HG02973 (cell line): ENCODE data around the gene TEX2.
A peak's percentile ranks its signal among the peaks of the same experiment; 100 is the strongest.
"Not testable (repeated sequence)": the region's sequence is repeated elsewhere in the genome, so short reads cannot be mapped to it uniquely, and the experiment has no call there.

ENCODE experiments used
- ATAC-seq: cut with Tn5 transposase; IDR thresholded peaks from one replicate; pipeline ENCODE4 v1.9.1; 2021; ENCODE audit warnings: moderate library complexity; ENCODE audit not compliant: unreplicated experiment

The TEX2 gene

DNA sequence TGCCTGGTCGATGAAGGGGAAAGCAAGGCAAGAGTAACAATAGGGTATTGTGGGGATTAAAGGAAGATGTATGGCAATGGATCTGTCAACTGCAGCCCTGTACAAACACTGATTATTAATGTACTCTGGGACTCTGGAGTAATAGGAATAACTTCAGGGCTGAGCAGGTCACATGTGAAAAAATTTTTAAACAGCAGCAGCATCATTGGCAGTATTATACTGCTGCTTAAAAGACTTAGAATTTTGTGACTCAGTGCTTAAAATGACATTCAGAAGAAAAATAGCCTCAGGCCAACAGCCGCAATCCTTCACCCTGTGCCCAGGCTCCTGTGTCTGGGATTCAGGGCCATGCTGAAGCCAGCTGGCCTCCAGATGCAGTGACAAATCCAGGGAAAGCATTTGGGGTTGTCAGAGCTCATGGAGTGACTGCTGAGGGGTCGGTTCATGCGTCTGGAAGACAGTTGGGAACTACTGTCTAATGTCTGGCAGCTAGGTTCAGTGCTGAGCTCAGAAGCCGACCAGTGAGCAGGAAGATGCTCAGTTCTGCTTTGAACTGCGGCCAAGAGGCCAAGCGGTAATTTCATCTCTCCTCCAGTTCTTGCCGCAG, 22.2 kb downstream of the TEX2 start:
- ATAC-seq, result no peak

GRCh38 chr17:64240261-64240740, 22.8 kb downstream of the TEX2 start:
- no peak for ATAC-seq

DNA sequence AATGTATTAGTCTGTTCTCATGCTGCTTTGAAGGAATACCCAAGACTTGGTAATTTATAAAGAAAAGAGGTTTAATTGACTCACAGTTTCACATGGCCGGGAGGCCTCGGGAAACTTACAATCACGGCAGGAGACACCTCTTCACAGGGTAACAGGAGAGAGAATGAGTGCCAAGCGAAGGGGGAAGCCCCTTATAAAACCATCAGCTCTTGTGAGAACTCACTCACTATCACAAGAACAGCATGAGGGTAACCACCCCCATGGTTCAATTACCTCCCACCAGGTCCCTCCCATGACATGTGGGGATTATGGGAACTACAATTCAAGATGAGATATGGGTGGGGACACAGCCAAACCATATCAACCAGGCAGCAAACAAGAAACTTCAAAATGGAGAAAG, 24.6 kb downstream of the TEX2 start:
- ATAC-seq, result not testable (repeated sequence)

- ATAC-seq, result no peak
Measured at GRCh38 chr17:64236827-64237403, 26.1 kb downstream of the TEX2 start.

GRCh38 chr17:64234961-64235360, 28.1 kb downstream of the TEX2 start:
- no peak for ATAC-seq

GRCh38 chr17:64232466-64233262, 30.4 kb downstream of the TEX2 start:
- no peak for ATAC-seq

DNA sequence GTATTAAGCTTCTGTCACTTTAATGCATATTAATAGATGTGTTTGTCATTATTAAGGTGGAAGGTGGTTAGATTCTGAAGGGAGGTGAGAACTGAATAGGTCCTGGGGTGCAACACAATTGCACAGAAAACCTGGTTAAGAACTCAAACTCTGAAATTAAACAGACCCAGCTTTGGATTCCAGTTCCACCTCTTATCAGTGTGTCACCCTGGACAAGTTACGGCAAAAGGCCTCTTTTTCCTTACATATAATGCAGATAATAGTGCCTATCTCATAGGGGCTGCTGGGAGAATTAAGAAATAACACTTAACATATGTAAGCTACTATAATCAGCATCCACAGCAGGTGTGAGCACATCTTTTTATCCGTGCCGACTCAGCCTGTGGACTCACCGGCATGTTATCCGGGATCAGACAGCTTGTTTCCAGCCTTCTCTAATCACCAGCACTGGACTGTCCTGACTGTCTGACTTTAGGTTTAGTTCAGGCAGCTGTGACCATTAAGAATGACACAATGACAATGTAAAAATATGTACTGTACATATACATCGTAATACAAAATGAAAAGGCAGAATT, 31.4 kb downstream of the TEX2 start:
- no peak for ATAC-seq

DNA sequence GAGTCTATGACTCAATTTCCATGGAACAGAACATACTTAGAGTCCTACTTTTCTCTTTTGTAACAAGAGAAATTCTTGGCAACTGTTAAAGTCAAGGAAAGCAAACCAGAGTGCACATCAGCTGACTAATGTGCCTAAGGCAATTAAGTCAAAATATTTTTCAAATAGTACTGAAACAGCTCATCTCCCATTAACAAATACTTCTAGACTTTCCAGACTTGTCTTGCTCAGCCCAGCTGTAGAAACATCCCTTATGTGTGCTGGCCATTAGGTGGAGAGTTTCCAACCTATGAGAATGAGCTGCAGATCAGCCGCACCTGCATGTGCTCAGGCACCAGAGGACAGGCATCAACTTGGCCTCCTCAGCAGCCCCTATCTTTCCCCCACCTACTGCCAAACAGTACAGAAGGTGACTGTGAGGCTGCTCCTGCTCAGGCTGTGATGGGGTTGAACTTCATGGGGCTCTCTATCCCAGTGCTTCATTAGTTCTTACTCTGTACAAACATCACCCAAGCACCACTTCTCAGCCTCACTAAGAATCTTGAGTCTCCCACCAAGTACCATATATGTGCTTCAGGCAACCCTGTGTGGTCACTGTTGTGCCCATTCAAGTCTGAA, 32.2 kb downstream of the TEX2 start:
- ATAC-seq, result no peak

- ATAC-seq, result no peak
Measured at GRCh38 chr17:64229815-64230728, 33.0 kb downstream of the TEX2 start.

GRCh38 chr17:64226132-64226531, 36.9 kb downstream of the TEX2 start:
- no peak for ATAC-seq

DNA sequence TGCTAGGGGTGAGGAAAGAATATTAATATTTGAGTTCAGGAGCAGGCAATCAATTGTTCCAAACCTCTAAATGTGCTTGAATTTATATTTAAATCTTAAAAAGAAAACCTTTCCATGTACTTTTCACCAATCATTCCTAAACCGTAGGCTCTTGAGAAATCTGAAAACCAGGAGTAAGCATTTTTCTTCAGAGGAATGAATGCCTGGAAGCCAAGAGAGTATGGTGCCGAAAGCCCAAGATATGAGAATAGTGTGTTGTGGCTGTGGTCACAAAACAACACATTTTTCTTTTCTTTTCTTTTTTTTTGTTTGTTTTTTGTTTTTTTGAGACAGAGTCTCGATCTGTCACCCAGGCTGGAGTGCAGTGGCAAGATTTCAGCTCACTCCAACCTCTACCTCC, 37.6 kb downstream of the TEX2 start:
- no peak for ATAC-seq

- no peak for ATAC-seq
Measured at GRCh38 chr17:64223931-64224629, 39.0 kb downstream of the TEX2 start.

GRCh38 chr17:64223283-64223682, 39.8 kb downstream of the TEX2 start:
- ATAC-seq, result no peak

GRCh38 chr17:64221679-64222078, 41.4 kb downstream of the TEX2 start:
- ATAC-seq, result no peak

- not testable (repeated sequence) for ATAC-seq
Measured at GRCh38 chr17:64220604-64221003, 42.5 kb downstream of the TEX2 start.

- ATAC-seq, result no peak
Measured at GRCh38 chr17:64219571-64219970, 43.5 kb downstream of the TEX2 start.

- ATAC-seq, result peak; percentile 69
Measured at GRCh38 chr17:64218066-64218465, 45.0 kb downstream of the TEX2 start.

- ATAC-seq, result no peak
Measured at GRCh38 chr17:64217249-64217691, 45.8 kb downstream of the TEX2 start.
